SK-N-SH treated with all-trans-retinoic acid at 6 μM for 48 hours (cell line): ENCODE data around the gene GLP1R.

Experiments
- ATAC-seq: fragments of 200-7000 bp; cut with Tn5 transposase; 3 replicates; pipeline ENCODE4 v1.9.1; 2020; ENCODE audit warnings: mild to moderate bottlenecking, moderate library complexity
- ARNTL ChIP-seq: fragments of 450-650 bp; formaldehyde crosslinking; IDR thresholded peaks from 2 replicates; pipeline ENCODE4 v1.5.0; 2020; ENCODE audit warnings: low read depth, mild to moderate bottlenecking, moderate library complexity, borderline replicate concordance
- BACH2 ChIP-seq: fragments of 250-450 bp; sonication (Bioruptor Pico); IDR thresholded peaks from 2 replicates; pipeline ENCODE4 v1.9.0; 2021; ENCODE audit warnings: mild to moderate bottlenecking, borderline replicate concordance
- CREB5 ChIP-seq: fragments of 250-450 bp; sonication (Bioruptor Pico); IDR thresholded peaks from 2 replicates; pipeline ENCODE4 v1.5.1; 2020; ENCODE audit warnings: low read depth, mild to moderate bottlenecking, moderate library complexity
- CSDC2 ChIP-seq: fragments of 250-450 bp; sonication (Bioruptor Pico); IDR thresholded peaks from 2 replicates; pipeline ENCODE4 v1.5.0; 2020; ENCODE audit warnings: mild to moderate bottlenecking, moderate library complexity
- ESRRG ChIP-seq: fragments of 250-450 bp; sonication (Bioruptor Pico); IDR thresholded peaks from 2 replicates; pipeline ENCODE4 v1.6.1; 2021; ENCODE audit warnings: mild to moderate bottlenecking
- GLIS3 ChIP-seq: fragments of 250-450 bp; sonication (Bioruptor Pico); IDR thresholded peaks from 2 replicates; pipeline ENCODE4 v1.5.0; 2020; ENCODE audit warnings: mild to moderate bottlenecking, moderate library complexity
- ISL1 ChIP-seq: fragments of 250-450 bp; sonication (Bioruptor Pico); IDR thresholded peaks from 2 replicates; pipeline ENCODE4 v2.1.2; 2022; ENCODE audit warnings: mild to moderate bottlenecking, moderate library complexity
- OSR1 ChIP-seq: fragments of 250-450 bp; sonication (Bioruptor Pico); IDR thresholded peaks from 2 replicates; pipeline ENCODE4 v1.8.0; 2022; ENCODE audit warnings: moderate library complexity, mild to moderate bottlenecking, inconsistent platforms
- POU6F1 ChIP-seq: fragments of 250-450 bp; sonication (Bioruptor Pico); IDR thresholded peaks from 2 replicates; pipeline ENCODE4 v1.8.0; 2021; ENCODE audit warnings: low read depth, mild to moderate bottlenecking, moderate library complexity, borderline replicate concordance
- PPARA ChIP-seq: fragments of 250-450 bp; sonication (Bioruptor Pico); IDR thresholded peaks from 2 replicates; pipeline ENCODE4 v1.5.0; 2020; ENCODE audit warnings: mild to moderate bottlenecking, borderline replicate concordance
- RARB ChIP-seq: fragments of 250-450 bp; sonication (Bioruptor Pico); IDR thresholded peaks from 2 replicates; pipeline ENCODE4 v1.8.0; 2021; ENCODE audit warnings: mild to moderate bottlenecking, moderate library complexity
- SNAI2 ChIP-seq: fragments of 250-450 bp; sonication (Bioruptor Pico); IDR thresholded peaks from 2 replicates; pipeline ENCODE4 v1.5.0; 2020; ENCODE audit warnings: mild to moderate bottlenecking, moderate library complexity
- TCF4 ChIP-seq: fragments of 250-450 bp; sonication (Bioruptor Pico); IDR thresholded peaks from 2 replicates; pipeline ENCODE4 v1.8.0; 2021; ENCODE audit warnings: mild to moderate bottlenecking, moderate library complexity, borderline replicate concordance
- TOX ChIP-seq: fragments of 250-450 bp; sonication (Bioruptor Pico); IDR thresholded peaks from 2 replicates; pipeline ENCODE4 v1.8.0; 2021; ENCODE audit warnings: mild to moderate bottlenecking, moderate library complexity, borderline replicate concordance
- ZC3H10 ChIP-seq: fragments of 250-450 bp; sonication (Bioruptor Pico); IDR thresholded peaks from 2 replicates; pipeline ENCODE4 v1.5.1; 2021; ENCODE audit warnings: mild to moderate bottlenecking, moderate library complexity
- ZFP3 ChIP-seq: fragments of 250-450 bp; sonication (Bioruptor Pico); IDR thresholded peaks from 2 replicates; pipeline ENCODE4 v1.5.0; 2020; ENCODE audit warnings: mild to moderate bottlenecking, moderate library complexity
- ZFP30 ChIP-seq: fragments of 450-650 bp; formaldehyde crosslinking; IDR thresholded peaks from 2 replicates; pipeline ENCODE4 v1.5.0; 2022; ENCODE audit warnings: mild to moderate bottlenecking, moderate library complexity
- ZNF565 ChIP-seq: fragments of 450-650 bp; formaldehyde crosslinking; conservative IDR thresholded peaks from 2 replicates; pipeline ENCODE4 v1.5.0; 2020; ENCODE audit warnings: low read depth, mild to moderate bottlenecking, moderate library complexity
- ZNF8 ChIP-seq: fragments of 450-650 bp; formaldehyde crosslinking; IDR thresholded peaks from 2 replicates; pipeline ENCODE4 v1.5.0; 2020; ENCODE audit warnings: mild to moderate bottlenecking, moderate library complexity
- TF ChIP-seq, protein P1 (sequence below): fragments of 250-450 bp; sonication (Bioruptor Pico); IDR thresholded peaks from 2 replicates; pipeline ENCODE4 v1.5.0; 2020; ENCODE audit warnings: mild to moderate bottlenecking, moderate library complexity
- TF ChIP-seq, protein P2 (sequence below): fragments of 250-450 bp; sonication (Bioruptor Pico); IDR thresholded peaks from 2 replicates; pipeline ENCODE4 v1.5.1; 2021; ENCODE audit warnings: mild to moderate bottlenecking, moderate library complexity
- TF ChIP-seq, protein P3 (sequence below): fragments of 250-450 bp; sonication (Bioruptor Pico); IDR thresholded peaks from 2 replicates; pipeline ENCODE4 v1.8.0; 2020; ENCODE audit warnings: mild to moderate bottlenecking, moderate library complexity, borderline replicate concordance

Gene GLP1R

DNA sequence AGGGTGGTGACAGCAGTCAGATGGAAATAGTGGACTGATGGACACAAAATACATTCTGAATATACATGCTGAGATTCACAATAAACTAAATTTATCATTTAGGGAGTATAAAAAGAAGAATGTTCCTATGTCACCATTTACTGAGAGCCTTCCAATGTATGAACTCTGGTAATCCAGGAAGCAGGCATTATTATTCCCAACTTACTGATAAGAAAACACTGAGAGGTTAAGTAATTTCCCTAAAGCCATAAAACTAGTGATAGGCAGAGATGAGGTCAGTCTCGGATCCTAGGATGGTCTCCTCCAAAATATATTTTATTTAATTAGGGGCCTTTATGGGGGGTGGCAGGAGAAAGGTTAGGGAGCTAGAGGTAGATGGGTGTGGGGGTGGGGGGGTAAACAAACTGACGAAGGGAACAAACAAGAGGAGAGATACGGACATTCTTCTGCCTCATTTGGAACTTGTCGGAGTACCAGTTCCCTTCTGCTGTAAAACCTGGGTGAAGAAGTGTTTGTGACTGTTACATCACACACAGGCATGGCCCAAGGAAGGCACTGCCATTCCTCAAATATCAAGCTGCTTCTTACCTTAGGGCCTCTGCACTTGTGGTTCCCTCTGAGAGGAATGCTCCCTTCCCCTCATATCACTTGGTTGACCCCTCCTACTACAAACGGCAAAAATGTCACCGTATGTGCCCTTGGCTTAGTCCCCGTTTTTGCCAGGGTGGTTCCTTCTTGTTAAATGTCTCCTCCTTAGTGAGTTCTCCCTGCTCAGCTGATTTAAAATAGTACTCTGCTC lies 59.7 kb downstream of the GLP1R start:
- no peak for ATAC-seq
- TF ChIP-seq ZFP3 (CRISPR knock-in tag) = no peak
- TF ChIP-seq PPARA (CRISPR knock-in tag) = no peak
- no peak for TF ChIP-seq BACH2 (CRISPR knock-in tag)
- TF ChIP-seq, protein P1, sequence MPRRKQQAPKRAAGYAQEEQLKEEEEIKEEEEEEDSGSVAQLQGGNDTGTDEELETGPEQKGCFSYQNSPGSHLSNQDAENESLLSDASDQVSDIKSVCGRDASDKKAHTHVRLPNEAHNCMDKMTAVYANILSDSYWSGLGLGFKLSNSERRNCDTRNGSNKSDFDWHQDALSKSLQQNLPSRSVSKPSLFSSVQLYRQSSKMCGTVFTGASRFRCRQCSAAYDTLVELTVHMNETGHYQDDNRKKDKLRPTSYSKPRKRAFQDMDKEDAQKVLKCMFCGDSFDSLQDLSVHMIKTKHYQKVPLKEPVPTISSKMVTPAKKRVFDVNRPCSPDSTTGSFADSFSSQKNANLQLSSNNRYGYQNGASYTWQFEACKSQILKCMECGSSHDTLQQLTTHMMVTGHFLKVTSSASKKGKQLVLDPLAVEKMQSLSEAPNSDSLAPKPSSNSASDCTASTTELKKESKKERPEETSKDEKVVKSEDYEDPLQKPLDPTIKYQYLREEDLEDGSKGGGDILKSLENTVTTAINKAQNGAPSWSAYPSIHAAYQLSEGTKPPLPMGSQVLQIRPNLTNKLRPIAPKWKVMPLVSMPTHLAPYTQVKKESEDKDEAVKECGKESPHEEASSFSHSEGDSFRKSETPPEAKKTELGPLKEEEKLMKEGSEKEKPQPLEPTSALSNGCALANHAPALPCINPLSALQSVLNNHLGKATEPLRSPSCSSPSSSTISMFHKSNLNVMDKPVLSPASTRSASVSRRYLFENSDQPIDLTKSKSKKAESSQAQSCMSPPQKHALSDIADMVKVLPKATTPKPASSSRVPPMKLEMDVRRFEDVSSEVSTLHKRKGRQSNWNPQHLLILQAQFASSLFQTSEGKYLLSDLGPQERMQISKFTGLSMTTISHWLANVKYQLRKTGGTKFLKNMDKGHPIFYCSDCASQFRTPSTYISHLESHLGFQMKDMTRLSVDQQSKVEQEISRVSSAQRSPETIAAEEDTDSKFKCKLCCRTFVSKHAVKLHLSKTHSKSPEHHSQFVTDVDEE = no peak
- TF ChIP-seq ZFP30 (CRISPR knock-in tag) = no peak
- no peak for TF ChIP-seq GLIS3 (CRISPR knock-in tag)
- TF ChIP-seq ISL1 = no peak
- TF ChIP-seq, protein P2, sequence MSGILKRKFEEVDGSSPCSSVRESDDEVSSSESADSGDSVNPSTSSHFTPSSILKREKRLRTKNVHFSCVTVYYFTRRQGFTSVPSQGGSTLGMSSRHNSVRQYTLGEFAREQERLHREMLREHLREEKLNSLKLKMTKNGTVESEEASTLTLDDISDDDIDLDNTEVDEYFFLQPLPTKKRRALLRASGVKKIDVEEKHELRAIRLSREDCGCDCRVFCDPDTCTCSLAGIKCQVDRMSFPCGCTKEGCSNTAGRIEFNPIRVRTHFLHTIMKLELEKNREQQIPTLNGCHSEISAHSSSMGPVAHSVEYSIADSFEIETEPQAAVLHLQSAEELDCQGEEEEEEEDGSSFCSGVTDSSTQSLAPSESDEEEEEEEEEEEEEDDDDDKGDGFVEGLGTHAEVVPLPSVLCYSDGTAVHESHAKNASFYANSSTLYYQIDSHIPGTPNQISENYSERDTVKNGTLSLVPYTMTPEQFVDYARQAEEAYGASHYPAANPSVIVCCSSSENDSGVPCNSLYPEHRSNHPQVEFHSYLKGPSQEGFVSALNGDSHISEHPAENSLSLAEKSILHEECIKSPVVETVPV = no peak
- TF ChIP-seq TOX (CRISPR knock-in tag) = no peak
- no peak for TF ChIP-seq ESRRG (CRISPR knock-in tag)
- TF ChIP-seq, protein P3, sequence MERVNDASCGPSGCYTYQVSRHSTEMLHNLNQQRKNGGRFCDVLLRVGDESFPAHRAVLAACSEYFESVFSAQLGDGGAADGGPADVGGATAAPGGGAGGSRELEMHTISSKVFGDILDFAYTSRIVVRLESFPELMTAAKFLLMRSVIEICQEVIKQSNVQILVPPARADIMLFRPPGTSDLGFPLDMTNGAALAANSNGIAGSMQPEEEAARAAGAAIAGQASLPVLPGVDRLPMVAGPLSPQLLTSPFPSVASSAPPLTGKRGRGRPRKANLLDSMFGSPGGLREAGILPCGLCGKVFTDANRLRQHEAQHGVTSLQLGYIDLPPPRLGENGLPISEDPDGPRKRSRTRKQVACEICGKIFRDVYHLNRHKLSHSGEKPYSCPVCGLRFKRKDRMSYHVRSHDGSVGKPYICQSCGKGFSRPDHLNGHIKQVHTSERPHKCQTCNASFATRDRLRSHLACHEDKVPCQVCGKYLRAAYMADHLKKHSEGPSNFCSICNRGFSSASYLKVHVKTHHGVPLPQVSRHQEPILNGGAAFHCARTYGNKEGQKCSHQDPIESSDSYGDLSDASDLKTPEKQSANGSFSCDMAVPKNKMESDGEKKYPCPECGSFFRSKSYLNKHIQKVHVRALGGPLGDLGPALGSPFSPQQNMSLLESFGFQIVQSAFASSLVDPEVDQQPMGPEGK = no peak
- TF ChIP-seq ZNF565 (CRISPR knock-in tag) = no peak
- no peak for TF ChIP-seq ZNF8 (CRISPR knock-in tag)
- no peak for TF ChIP-seq ZC3H10 (CRISPR knock-in tag)
- no peak for TF ChIP-seq CREB5 (CRISPR knock-in tag)
- TF ChIP-seq, all 23 proteins: peak for 0

GRCh38 chr6:39111280-39111679 lies 62.7 kb downstream of the GLP1R start:
- no peak for ATAC-seq
- TF ChIP-seq TCF4 (CRISPR knock-in tag) (no peak), PPARA (CRISPR knock-in tag) (no peak), TOX (CRISPR knock-in tag) (no peak), CREB5 (CRISPR knock-in tag) (no peak)

- TF ChIP-seq, protein P1 = no peak
- no peak for TF ChIP-seq ZFP30 (CRISPR knock-in tag)
- TF ChIP-seq TCF4 (CRISPR knock-in tag) = no peak
- no peak for TF ChIP-seq POU6F1 (CRISPR knock-in tag)
- TF ChIP-seq RARB (CRISPR knock-in tag) = no peak
- TF ChIP-seq OSR1 = no peak
- TF ChIP-seq ARNTL (CRISPR knock-in tag) = no peak
- no peak for TF ChIP-seq TOX (CRISPR knock-in tag)
- no peak for TF ChIP-seq SNAI2 (CRISPR knock-in tag)
- no peak for TF ChIP-seq ESRRG (CRISPR knock-in tag)
- no peak for TF ChIP-seq CSDC2 (CRISPR knock-in tag)
- no peak for TF ChIP-seq BACH2 (CRISPR knock-in tag)
- TF ChIP-seq PPARA (CRISPR knock-in tag) = no peak
- no peak for TF ChIP-seq ZC3H10 (CRISPR knock-in tag)
- TF ChIP-seq GLIS3 (CRISPR knock-in tag) = no peak
- ATAC-seq = no peak
Measured at GRCh38 chr6:39113788-39114187, 65.2 kb downstream of the GLP1R start.
